Measurements from ENCODE around the gene GRIK4. TPM values are rescaled to one million over a fixed set of nuclear protein-coding genes. Genes with fewer than 3 reads are reported as not detected.

GRIK4 gene
- polyA plus RNA-seq, 1 of the 3 experiments (the other 2 are of a cell fraction) = 0.03 TPM

DNA sequence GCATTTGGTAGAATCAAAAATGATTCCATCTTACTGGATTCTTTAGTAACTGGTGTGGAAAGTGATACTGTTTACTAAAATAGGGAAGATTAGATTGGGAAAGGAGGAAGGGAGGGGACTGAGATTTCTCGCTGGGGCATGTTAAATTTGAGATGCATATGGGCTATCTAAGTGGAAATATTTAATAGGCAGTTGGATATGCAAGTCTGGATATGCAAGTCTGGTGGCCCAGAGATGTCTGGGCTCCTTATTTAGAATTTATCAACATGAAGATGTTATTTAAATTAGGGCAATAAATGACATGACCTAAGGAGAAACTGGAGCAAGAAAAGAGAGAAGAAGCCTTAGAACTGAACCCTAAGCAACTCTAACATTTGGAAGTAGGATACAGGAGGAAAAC, 495.4 kb downstream of the GRIK4 start:
- no peak for DNase-seq
- Histone ChIP-seq H3K9ac (no peak overlapping the region), H3K79me2 (ENCODE audit: insufficient read depth) (no peaks in the 10 kb centered on the region), H3K27me3 (ENCODE audit: insufficient read depth) (no peaks in the 10 kb centered on the region), H3K4me1 (ENCODE audit: control insufficient read depth in 1 of 2, insufficient read depth in 2 of 2, low read depth in 1 of 2, low read length in 1 of 2) (no peaks in the 10 kb centered on the region), H4K20me1 (ENCODE audit: insufficient read depth) (no peaks in the 10 kb centered on the region), H3K9me3 (no peaks in the 10 kb centered on the region), H3K4me2 (no peak overlapping the region), H3K4me3 (ENCODE audit: low read depth in 2 of 2, low read length in 1 of 2) (no peak overlapping the region), H3K36me3 (replicated peaks in 1 of 2; ENCODE audit: control insufficient read depth in 1 of 2, insufficient read depth in 2 of 2, low read length in 1 of 2) (no peaks in the 10 kb centered on the region), H2AFZ (ENCODE audit: low read depth) (no peak overlapping the region), H3K9me2 (no peaks in the 10 kb centered on the region), H3F3A (replicated peaks; ENCODE audit: insufficient read depth) (no peaks in the 10 kb centered on the region), H3K27ac (ENCODE audit: low read depth in 2 of 2, low read length in 1 of 2) (no peak overlapping the region)
- 23% methylated on average over 1 of the region's 1 CpG for WGBS (ENCODE audit: low lambda C conversion rate)
- ChIA-PET POLR2A (no interaction called here), CTCF (no interaction called here)
- TF ChIP-seq, protein P1, sequence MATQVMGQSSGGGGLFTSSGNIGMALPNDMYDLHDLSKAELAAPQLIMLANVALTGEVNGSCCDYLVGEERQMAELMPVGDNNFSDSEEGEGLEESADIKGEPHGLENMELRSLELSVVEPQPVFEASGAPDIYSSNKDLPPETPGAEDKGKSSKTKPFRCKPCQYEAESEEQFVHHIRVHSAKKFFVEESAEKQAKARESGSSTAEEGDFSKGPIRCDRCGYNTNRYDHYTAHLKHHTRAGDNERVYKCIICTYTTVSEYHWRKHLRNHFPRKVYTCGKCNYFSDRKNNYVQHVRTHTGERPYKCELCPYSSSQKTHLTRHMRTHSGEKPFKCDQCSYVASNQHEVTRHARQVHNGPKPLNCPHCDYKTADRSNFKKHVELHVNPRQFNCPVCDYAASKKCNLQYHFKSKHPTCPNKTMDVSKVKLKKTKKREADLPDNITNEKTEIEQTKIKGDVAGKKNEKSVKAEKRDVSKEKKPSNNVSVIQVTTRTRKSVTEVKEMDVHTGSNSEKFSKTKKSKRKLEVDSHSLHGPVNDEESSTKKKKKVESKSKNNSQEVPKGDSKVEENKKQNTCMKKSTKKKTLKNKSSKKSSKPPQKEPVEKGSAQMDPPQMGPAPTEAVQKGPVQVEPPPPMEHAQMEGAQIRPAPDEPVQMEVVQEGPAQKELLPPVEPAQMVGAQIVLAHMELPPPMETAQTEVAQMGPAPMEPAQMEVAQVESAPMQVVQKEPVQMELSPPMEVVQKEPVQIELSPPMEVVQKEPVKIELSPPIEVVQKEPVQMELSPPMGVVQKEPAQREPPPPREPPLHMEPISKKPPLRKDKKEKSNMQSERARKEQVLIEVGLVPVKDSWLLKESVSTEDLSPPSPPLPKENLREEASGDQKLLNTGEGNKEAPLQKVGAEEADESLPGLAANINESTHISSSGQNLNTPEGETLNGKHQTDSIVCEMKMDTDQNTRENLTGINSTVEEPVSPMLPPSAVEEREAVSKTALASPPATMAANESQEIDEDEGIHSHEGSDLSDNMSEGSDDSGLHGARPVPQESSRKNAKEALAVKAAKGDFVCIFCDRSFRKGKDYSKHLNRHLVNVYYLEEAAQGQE (IDR thresholded peaks at IDR 0.05; ENCODE audit: low read depth, low read length) = no peak
- TF ChIP-seq MEF2A (IDR thresholded peaks at IDR 0.05; ENCODE audit: borderline replicate concordance, low read depth) (no peak), TCF12 (IDR thresholded peaks at IDR 0.05) (no peak), FOXJ3 (CRISPR knock-in tag; IDR thresholded peaks at IDR 0.05) (no peak), FOXM1 (IDR thresholded peaks at IDR 0.05; ENCODE audit: low read depth) (no peak), JUND (IDR thresholded peaks at IDR 0.05) (no peak), MXI1 (IDR thresholded peaks at IDR 0.05; ENCODE audit: low read depth, low read length) (no peak), FOSL2 (IDR thresholded peaks at IDR 0.05; ENCODE audit: borderline replicate concordance, low read depth) (no peak), NRF1 (IDR thresholded peaks at IDR 0.05; ENCODE audit: low read depth, low read length) (no peak), POLR2AphosphoS5 (IDR thresholded peaks at IDR 0.05; ENCODE audit: low read depth, low read length) (no peak), SIN3A (IDR thresholded peaks at IDR 0.05; ENCODE audit: borderline replicate concordance, low read depth, low read length) (no peak), NFIC (IDR thresholded peaks at IDR 0.05; ENCODE audit: borderline replicate concordance) (no peak), CHD2 (IDR thresholded peaks at IDR 0.05; ENCODE audit: low read length, partially characterized antibody) (no peak), EP300 (IDR thresholded peaks at IDR 0.05; ENCODE audit: borderline replicate concordance in 1 of 2, low read depth in 1 of 2, low read length in 1 of 2) (no peak), GATA2 (CRISPR knock-in tag; IDR thresholded peaks at IDR 0.05) (no peak), RAD21 (IDR thresholded peaks at IDR 0.05; ENCODE audit: low read length) (no peak), TAF1 (IDR thresholded peaks at IDR 0.05; ENCODE audit: borderline replicate concordance, low read depth, low read length) (no peak)
- TF ChIP-seq, protein P2, sequence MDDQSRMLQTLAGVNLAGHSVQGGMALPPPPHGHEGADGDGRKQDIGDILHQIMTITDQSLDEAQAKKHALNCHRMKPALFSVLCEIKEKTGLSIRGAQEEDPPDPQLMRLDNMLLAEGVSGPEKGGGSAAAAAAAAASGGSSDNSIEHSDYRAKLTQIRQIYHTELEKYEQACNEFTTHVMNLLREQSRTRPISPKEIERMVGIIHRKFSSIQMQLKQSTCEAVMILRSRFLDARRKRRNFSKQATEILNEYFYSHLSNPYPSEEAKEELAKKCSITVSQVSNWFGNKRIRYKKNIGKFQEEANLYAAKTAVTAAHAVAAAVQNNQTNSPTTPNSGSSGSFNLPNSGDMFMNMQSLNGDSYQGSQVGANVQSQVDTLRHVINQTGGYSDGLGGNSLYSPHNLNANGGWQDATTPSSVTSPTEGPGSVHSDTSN (IDR thresholded peaks at IDR 0.05) = no peak
- TF ChIP-seq, protein P3, sequence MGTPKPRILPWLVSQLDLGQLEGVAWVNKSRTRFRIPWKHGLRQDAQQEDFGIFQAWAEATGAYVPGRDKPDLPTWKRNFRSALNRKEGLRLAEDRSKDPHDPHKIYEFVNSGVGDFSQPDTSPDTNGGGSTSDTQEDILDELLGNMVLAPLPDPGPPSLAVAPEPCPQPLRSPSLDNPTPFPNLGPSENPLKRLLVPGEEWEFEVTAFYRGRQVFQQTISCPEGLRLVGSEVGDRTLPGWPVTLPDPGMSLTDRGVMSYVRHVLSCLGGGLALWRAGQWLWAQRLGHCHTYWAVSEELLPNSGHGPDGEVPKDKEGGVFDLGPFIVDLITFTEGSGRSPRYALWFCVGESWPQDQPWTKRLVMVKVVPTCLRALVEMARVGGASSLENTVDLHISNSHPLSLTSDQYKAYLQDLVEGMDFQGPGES (IDR thresholded peaks at IDR 0.05; ENCODE audit: low read depth, low read length) = no peak
- TF ChIP-seq, protein P4, sequence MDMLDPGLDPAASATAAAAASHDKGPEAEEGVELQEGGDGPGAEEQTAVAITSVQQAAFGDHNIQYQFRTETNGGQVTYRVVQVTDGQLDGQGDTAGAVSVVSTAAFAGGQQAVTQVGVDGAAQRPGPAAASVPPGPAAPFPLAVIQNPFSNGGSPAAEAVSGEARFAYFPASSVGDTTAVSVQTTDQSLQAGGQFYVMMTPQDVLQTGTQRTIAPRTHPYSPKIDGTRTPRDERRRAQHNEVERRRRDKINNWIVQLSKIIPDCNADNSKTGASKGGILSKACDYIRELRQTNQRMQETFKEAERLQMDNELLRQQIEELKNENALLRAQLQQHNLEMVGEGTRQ (IDR thresholded peaks at IDR 0.05; ENCODE audit: borderline replicate concordance, low read depth, low read length) = no peak

All from SK-N-SH (cell line).